SK-N-MC (cell line): Measurements from ENCODE around the gene EFNB2.

Source experiments
- DNase-seq: peaks from one replicate; pipeline ENCODE4 v3.0.0-alpha.2; 2011; ENCODE audit warnings: low read depth, low spot score
- H3K27ac ChIP-seq: fragments of 200-600 bp; sonication (generic); 2 replicates; pipeline ENCODE4 v1.5.1; 2016; ENCODE audit warnings: mixed run types
- H3K36me3 ChIP-seq: fragments of 200-600 bp; sonication (generic); 2 replicates; pipeline ENCODE4 v1.6.1; 2017; ENCODE audit warnings: antibody characterized with exemption, low read length, mixed read lengths; ENCODE audit not compliant: insufficient read depth
- H3K4me3 ChIP-seq: fragments of 200-600 bp; sonication (generic); 2 replicates; pipeline ENCODE4 v1.5.1; 2016
- H3K9ac ChIP-seq: fragments of 200-600 bp; sonication (generic); 2 replicates; pipeline ENCODE4 v1.8.0; 2017; ENCODE audit warnings: mixed run types, mixed read lengths; ENCODE audit not compliant: insufficient read length
- H3K9me3 ChIP-seq: fragments of 200-600 bp; sonication (generic); 2 replicates; pipeline ENCODE4 v1.6.1; 2017; ENCODE audit warnings: low read depth, mild to moderate bottlenecking, antibody characterized with exemption, low read length, moderate library complexity, mixed read lengths
- EZH2 ChIP-seq: fragments of 200-600 bp; sonication (generic); IDR thresholded peaks from one replicate; pipeline ENCODE4 v1.6.1; 2017; ENCODE audit warnings: antibody characterized with exemption
- FOXP2 ChIP-seq: optimal IDR thresholded peaks from 2 replicates; pipeline ENCODE3; 2011; ENCODE audit warnings: mild to moderate bottlenecking, moderate library complexity; ENCODE audit not compliant: insufficient read depth; ENCODE audit errors: extremely low read length, control extremely low read depth
- POLR2AphosphoS5 ChIP-seq: IDR thresholded peaks from 2 replicates; pipeline ENCODE4 v1.6.1; 2012; ENCODE audit warnings: mild to moderate bottlenecking, low read depth, low read length, borderline replicate concordance

Gene EFNB2

DNA sequence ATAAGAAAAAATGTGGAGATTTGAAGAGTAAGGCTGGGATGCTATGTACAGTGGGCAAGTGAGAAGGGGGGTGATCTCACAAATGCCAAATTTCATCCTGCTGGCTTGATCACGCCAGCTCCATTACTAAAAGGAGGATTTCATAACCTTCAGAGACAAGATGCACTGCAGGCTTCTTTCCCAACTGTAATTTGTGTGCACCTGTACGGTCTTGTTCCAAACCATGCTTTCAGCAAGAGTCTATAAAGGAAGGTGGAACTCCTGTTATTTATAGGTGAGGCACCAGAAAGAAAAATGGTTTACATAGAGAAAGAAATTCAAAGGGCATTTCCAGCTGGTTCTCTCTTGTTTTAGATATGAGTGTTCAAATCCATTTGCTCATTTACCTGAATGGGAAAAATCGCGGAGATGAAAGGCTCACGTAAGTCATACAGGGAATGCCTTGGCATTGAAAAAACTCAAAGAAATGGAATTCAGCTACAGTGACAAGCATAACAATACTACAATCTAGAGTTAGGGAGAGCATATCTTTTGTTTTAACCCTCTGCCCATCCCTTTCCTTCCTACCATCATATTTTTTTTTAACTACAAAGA is 13.3 kb downstream of the EFNB2 start:
- Histone ChIP-seq H3K36me3 (no peaks in the 10 kb centered on the region), H3K4me3 (no peak overlapping the region)
- DNase-seq: no peak

DNA sequence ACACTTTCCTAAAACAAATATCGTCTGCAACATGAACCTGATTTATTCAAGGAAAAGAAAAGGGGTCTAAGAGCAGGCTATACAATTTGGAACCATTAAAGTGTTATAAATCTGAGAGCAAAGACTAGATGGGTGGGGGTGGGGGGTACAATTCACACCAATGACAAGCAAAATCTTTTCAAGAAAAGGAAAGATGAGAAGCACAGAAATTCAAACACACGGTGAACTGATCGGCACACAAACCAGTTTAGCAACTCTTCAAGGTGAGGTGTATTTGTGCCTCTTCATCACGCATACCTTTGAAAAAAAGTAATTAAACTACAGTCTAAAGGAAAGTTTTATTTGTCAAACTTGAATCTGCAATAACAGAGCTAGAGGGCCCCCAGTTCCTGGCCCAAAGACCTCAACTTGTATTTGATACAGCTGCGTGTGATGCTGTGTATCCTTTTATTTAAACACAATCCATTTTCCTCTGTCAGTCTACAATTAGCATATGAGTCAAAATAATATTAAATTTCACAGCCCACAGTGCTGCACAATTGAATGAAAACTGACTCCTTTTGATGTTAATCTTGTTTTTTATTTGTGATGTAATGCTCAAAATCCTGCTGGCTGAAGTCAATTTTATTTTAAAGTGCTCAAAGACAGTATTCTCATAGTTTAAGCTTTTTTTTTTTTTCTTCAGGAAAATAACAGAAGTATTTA is 14.2 kb downstream of the EFNB2 start:
- no peak for TF ChIP-seq EZH2
- no peak for TF ChIP-seq POLR2AphosphoS5
- TF ChIP-seq FOXP2: no peak
- Histone ChIP-seq H3K36me3 (no peaks in the 10 kb centered on the region), H3K9me3 (no peaks in the 10 kb centered on the region), H3K9ac (no peak overlapping the region), H3K4me3 (no peak overlapping the region), H3K27ac (no peak overlapping the region)
- DNase-seq: no peak

More for the DNA sequence above, 13.3 kb downstream of the EFNB2 start:
- Histone ChIP-seq H3K27ac (no peak overlapping the region), H3K9ac (no peak overlapping the region), H3K9me3 (no peaks in the 10 kb centered on the region)
- TF ChIP-seq EZH2: no peak
- no peak for TF ChIP-seq POLR2AphosphoS5
- no peak for TF ChIP-seq FOXP2

DNA sequence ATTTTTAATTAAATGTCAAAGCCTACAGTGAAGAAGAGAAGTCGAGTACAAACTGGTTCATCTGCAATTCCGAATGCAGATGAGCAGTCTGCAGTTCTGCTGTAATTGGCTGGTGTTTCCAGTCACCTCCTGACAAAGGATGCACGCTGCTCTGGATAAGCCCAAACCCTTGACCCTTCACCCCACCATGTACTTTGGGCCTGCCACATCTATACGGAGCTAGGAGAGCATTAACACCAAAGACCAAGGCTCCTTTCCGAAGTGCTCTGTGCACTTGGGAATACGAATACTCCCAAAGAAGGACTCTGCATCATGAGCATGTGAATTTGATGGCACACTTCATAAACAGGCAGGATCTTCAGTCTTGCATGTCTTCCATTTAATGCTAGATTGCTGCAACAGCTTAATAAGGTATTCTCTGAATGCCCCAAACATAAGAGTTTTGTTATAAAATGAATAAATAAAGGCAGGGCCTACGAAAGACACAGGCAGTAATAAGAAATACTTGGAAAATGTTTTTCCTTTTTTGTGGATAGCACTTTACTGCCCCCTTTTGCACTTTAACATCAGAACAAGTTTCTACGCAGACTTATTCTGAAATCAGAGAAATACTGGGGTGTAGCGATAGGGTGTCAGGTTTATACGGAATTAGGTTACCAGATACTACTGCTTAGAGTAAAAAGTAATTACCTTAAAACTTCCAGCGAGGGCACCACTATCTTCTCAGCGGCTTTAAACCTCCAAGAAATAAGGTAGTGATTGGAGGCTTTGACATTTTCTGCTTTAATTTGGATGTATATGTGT is 15.0 kb downstream of the EFNB2 start:
- Histone ChIP-seq H3K27ac (no peak overlapping the region), H3K9ac (no peak overlapping the region), H3K9me3 (no peaks in the 10 kb centered on the region), H3K4me3 (no peak overlapping the region), H3K36me3 (no peaks in the 10 kb centered on the region)
- TF ChIP-seq EZH2: no peak
- no peak for TF ChIP-seq FOXP2
- TF ChIP-seq POLR2AphosphoS5: no peak
- no peak for DNase-seq

DNA sequence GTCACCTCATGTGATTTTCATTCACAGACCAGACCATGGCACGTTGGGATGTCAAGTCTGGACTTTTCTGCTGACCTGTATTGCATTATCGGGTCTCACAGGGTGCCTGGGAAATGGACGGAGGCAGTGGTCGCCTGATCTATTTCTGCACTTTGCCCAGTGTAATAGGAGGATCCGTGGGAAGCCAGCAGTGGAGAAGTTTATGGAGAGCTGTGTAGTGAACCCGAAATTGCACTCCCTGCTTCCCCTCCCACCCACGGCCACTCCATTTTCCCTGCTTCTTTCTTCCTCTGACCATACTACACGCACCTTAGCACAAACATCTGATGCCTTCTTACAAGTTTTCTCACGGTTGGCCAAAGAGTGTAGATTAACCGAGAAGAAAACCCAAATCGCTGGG is 16.9 kb downstream of the EFNB2 start:
- Histone ChIP-seq H3K9ac (no peak overlapping the region), H3K27ac (no peak overlapping the region), H3K9me3 (no peaks in the 10 kb centered on the region), H3K36me3 (no peaks in the 10 kb centered on the region), H3K4me3 (no peak overlapping the region)
- TF ChIP-seq FOXP2 (no peak), POLR2AphosphoS5 (no peak), EZH2 (no peak)
- DNase-seq: no peak

DNA sequence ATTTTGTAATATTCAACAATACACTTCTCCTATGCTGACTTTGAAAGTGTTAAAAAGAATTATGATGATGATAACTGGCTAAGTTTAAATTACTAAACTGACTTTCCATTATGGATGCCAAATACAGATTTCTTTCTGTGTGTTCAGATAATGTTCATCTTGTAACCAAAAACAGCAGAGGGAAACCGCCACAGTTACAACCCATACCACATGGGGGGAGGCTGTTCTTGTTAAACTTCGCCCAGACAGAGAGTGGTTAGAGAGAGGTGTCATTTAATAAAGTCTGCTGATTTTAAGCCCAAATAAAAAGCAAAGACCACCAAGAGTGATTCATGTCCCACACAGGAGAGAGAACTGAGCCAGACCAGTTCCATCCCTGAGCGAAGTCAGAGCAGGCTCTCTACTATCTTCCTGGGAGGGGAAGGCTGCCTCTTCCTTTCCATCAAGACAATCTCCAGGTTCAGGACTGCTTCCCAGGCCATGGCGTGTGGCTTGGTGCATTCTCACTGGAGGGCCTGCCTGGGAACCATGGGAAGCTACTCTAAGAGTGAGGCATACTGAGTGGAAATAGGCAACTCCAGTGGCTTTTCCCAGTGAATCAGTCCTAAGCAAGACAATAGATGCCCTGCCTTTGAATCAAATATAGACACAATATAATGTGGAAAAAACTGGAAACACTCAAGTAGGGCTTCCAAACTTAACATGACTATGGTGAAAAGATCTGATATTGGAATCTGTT is 18.2 kb downstream of the EFNB2 start:
- H3K9ac ChIP-seq: no peak overlapping the region
- H3K4me3 ChIP-seq: no peak overlapping the region
- TF ChIP-seq POLR2AphosphoS5: no peak
- TF ChIP-seq EZH2: no peak
- TF ChIP-seq FOXP2: no peak
- DNase-seq: no peak
- H3K36me3 ChIP-seq: no peaks in the 10 kb centered on the region
- no peaks in the 10 kb centered on the region for H3K9me3 ChIP-seq
- no peak overlapping the region for H3K27ac ChIP-seq

DNA sequence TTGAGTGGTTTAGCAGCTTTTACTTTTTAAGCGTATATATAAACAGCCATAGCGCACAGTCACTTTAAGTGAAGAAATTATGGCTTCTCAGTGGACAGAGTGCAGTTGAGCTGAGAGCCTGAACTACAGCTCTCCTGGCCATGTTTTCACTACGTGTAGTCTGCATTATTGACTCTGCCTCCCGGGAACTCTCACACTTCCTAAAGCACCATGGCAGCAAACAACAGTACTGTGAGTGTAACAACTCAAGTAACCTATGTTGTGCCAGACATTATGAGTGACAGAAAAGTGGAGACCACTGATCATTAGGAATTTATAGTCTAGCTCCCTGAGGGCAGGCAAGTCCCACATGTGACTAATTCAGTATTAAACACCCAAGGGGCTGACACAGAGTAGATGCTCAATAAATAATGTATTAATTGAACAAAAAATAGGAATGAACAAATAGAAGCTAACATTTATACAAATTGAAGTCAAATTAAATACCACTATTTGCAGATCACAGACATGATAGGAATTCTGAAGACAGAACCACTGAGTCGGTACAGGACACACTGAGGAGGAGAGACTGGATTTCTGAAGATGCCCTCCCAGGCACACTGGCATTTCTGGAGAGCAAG is 19.7 kb downstream of the EFNB2 start:
- Histone ChIP-seq H3K4me3 (no peak overlapping the region), H3K9ac (no peak overlapping the region), H3K9me3 (no peaks in the 10 kb centered on the region), H3K27ac (no peak overlapping the region), H3K36me3 (no peaks in the 10 kb centered on the region)
- DNase-seq: no peak
- TF ChIP-seq EZH2 (no peak), POLR2AphosphoS5 (no peak), FOXP2 (no peak)

DNA sequence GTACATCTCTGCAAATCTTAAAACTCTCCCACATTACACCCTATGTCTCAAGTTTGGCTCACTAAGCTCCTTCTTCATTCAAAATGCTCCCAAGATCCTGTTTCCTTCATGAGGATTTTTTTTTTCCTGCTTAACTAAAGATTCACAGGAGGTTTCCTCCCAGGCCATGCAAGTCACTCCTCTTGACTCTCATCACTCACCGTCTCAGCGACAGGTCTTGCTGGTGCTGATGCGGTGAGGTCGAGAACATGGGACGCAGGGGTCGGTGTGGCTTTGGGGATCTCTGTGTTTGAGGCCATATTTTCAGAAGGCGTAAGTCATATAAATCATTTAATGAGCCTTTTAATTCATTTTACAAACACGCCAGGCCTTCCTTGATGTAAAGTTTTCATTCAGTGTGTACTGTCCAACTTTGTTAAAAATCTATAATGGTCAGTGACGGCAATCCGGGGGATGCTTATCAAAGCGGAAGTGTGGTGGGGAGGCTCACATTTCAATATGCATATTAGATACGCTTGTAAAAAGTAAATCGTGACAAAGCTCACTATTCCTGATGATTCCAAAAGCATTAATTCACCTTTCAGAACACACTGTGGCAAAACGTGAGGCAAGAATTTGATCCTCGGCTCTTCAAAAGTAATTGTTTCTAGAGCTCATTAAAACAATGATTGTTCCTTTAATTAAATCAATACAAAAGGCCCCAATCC is 20.4 kb downstream of the EFNB2 start:
- H3K9ac ChIP-seq: no peak overlapping the region
- DNase-seq: no peak
- H3K4me3 ChIP-seq: no peak overlapping the region
- no peaks in the 10 kb centered on the region for H3K36me3 ChIP-seq
- H3K27ac ChIP-seq: no peak overlapping the region
- H3K9me3 ChIP-seq: no peaks in the 10 kb centered on the region
- TF ChIP-seq EZH2: no peak
- no peak for TF ChIP-seq POLR2AphosphoS5
